Measurements from ENCODE around the gene TMEM17.

TMEM17 gene

DNA sequence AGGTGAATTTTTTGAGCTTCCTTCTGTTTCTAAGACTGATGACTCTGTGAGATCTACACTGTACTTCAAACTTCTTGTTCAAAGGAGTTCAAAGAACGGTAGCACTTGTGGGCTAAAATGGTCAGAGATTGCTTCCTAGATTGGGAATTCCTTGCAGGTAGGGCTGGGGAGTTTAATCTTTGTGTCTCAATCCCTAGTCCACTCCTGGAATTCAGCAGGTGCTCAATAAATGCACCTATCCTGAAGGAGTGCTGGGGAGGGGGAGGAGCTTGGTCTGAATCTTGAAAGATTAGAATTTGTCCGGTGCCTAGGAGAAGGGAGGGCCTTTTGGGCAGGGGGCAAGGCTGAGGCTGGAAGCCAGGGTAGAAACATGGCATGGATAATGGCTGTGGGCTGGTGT is 34.6 kb downstream of the TMEM17 start:
- no peak for DNase-seq

DNA sequence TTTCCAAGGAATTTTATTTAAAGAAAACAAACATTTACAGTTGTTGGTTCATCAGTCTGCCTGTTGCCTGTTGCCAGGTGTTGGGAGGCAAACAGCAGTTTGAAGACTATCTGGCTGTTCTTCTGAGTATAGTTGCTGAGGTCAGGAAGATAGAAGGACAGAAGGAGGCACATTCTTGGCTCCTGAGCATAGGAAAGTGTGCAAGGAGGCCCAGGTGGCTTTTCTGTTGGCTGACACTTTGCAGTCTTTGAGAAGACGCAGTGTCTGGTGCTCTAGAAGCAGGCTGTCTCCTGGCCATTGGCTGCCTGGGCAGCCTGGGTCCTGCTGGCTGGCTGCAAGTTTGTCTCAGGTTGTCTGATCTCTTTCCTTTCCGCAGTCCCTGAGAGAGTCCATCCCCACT is 36.4 kb downstream of the TMEM17 start:
- DNase-seq, result no peak

DNA sequence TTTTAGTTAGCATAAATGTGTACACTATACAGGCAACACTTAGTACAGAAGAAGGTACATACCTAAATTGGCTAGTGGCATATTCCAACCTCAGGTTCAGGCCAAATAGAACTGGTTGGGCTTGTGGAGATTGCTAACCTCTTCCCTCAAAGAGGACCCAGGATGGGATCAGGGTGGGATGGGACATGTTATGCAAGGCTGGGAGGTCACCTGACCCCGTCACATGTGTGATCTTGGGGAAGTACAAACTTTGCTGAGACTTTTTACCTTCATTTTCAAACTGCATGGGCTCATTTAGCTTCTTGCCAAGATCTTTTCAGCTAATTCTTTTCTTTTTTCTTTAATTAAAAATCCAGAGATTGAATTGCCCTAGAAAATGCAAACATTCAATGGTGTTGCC is 36.9 kb downstream of the TMEM17 start:
- DNase-seq, result no peak

DNA sequence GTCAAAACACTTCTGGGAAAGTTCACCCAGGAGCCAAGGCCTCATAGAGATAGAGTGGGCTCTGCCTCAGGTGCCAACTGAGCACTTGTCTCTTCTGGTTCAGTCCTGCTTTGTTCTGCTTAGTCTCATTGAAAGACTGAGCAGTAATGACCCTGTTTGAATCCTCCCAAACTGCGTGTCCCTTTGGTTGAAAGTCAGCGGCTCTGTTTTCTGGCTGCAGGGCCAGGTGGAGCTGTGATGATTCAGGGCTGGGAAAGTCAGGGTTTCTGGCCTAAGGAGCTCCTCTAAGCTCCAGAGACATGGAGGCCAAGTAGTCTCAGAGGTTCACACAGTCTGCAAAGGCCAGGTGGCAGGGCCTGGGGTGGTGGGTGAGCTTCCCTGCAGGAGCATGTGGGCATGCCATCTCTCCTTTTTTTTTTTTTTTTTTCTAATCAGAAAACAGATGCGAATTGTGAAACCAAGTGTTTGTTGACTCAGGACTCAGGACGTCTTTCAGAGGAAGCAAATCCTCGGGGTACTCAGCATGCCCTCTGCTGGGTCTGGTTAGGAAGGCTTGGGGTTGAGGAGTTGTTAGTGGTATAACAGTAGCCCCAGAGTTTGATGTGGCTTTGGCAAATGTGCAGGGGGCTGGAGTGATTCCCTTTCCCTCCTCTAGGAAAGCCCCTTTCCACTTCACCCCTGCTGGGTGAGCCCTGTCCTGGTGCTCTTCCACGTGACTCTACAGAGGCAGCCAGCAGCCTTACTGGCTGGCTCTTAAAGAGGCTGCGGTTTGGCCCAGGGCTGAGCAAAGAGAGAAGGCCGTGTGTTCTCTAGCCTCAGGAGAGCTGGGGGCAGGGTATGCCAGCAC is 38.3 kb downstream of the TMEM17 start:
- no peak for DNase-seq

DNA sequence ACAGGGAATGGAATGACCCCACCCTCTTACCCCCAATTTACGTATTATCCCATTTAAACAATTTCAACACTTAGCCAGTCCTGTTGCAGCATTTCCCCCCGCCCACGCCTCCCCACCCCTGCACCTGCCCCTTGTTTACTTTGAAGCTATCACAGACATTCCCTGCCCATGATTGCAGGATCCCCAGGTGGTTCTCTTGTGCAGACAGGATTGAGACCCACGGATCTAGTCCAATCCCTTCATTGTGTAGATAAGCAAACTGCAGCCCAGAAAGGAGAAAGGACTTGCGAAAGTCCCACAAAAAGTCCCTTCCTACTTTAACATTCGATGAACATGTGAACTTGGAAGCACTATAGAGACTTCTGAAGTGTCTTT is 38.9 kb downstream of the TMEM17 start:
- DNase-seq, result no peak

DNA sequence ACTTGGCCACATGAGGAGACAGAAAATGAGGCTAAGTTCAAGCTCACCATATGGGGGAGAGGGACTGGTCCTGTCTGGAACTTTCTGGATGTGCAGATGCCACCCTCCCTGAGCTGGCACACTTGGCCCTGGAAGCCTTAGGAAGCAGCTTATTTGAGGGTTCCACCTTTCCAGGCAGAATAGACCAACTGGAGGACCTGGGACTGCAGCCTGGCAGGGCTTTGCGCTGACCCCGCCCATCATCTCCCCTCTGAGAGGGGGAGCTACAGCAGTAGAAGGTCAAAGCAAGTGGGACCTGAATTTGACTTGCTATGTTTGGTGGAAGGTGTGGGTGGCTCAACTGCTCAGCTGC is 39.5 kb downstream of the TMEM17 start:
- no peak for DNase-seq

DNA sequence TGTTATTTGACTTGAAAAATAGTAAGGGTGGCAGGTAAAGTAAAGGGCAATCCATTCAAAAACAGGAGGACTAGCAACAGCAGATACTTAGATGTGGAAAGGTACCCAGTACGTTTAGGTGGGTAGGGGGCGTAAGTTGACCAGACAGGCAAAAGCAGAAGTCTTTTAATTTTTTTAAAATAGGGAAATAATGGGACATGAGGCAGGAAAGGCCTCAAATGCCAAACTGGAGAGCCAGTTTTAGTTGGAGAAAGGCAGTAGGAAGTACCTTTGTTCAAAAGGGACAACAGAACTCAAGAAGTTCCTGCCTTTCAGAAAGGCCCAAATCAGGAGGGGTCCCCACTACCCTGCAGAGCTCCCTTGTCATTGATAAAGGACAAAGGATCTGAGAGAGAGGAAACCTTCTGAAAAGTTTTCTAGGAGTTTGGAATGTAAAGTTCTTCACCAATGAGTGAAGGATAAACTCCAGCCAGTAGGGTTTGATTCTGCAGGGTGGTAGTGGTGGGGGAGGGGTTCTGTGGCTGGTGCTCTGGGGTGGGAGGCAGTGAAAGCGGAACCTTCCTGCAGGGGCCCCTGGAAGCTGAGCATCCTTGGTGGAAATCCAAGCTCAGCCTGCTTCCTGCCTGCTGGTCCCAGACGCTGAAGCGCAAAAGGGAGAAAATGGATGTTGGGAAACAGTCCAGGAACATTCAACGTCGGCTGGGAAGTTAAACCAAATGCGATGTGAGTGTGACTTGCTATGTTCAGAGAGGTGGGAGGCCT is 40.1 kb downstream of the TMEM17 start:
- no peak for DNase-seq

DNA sequence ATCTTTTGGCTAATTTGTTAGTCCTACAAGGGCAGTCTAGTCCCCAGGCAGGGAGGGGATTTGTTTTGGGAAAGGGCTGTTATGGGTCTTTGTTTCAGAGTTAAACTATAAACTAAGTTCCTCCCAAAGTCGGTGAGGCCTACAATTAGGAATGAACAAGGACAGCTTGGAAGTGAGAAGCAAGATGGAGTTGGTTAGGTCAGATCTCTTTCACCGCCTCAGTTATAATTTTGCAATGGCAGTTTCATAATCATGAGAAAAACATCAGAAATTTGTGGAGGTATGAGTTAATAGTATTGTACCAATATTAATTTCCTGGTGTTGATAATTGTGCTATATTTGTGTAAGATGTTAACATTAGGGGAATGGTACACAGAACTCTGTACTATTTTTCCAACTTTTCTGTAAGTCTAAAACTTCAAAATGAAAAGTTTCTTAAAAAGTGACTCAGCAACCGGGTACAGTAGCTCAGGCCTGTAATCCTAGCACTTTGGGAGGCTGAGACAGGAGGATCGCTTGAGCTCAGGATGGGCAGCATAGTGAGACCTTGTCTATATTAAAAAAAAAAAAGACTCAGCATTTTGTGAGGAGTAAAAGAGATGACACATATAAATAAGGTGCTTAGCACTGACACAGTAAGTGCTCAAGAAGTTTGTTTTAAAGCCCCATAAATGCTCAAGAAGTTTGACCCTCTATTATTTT is 40.8 kb downstream of the TMEM17 start:
- DNase-seq, result no peak

DNA sequence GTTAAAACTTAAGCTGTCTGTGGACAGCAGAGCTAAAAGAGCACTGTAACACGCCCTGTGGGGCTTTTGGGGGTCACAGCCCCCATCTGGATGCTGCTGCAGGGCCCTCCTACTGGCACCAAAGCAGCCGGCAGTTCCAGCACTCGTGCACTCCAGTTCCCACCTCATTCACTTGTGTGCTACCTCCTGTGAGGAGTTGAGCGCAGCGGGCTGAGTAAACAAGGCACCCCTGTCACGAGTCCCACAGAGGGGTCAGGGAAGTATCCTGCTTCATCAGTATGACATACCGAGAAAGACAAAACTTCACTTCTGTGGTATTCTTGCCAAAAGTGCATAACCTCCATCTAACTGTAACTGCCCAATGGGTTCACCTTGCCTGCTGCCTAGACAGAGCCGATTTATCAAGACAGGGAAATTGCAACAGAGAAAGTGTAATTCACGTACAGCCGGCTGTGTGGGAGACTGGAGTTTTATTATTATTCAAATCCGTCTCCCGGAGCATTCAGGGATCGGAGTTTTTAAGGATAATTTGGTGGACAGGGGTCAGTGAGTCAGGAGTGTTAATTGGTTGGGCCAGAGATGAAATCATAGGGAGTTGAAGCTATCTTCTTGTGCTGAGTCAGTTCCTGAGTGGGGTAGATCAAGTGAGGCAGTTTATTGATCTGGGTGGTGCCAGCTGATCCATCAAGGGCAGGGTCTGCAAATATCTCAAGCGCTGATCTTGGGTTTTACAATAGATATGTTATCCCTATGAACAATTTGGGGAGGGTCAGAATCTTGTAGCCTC is 41.6 kb downstream of the TMEM17 start:
- DNase-seq, result no peak

DNA sequence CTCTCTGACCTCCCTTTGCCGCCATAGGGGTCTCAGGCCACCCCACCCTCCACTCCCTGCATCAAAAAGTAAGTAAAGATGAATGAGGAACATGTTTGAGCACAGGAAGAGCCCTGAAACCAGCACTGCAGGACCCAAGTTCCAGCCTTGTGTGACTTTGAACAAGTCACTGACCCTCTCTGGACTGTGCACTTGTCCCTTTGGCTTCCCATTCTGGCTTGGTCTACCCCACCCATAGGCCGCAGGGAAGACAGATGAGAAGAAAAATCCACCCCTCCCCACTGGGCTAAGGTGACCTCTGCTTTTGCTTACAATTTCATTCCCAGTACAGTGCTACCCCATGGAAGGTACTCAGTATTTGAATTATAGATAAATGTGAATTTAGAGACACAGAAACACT is 43.8 kb downstream of the TMEM17 start:
- no peak for DNase-seq

DNA sequence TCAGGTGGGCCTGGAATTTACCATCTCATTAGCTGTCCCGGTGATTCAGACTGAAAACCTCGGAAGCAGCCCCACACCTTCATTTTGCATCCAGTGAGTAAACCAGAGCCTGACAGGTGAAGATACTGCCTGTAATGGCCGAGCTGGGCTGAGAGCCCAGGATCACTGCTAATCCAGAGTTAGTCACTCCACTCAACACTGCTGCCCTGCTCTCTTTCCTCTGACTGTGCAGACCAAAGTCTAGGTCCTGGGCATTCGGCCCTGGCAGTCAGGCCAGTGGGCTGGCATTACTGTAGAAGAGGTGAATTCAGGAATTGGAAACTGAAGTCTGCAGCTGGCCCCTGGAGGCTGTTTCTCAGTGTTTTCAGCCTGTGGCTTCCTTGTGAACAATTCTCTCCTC is 44.3 kb downstream of the TMEM17 start:
- DNase-seq, result no peak

DNA sequence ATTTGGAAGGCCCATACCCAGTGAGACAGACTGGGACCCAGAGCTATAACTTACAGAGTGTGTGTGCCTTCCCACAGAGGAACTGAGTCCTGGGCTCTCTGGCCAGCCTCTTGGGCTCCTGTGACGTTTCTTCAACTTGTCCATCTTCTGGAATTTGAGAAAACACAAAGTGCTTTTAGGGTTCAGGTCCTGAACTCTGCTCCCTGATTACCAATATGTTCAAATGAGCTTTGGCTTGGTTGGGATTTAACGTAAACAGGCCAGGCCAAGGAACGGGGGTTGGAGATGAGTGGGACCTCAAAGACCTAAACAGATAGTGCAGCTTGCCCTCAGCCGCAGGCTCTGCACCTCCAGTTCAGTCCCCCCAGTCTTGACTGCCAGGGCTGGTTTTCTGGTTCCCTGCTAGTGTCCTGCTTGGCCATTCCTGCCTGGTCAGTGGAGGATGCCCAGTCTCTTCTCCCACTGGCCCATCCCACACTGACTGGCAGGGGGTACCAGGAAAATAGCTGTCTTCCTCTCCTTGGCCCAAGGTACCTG is 44.9 kb downstream of the TMEM17 start:
- DNase-seq, result no peak

DNA sequence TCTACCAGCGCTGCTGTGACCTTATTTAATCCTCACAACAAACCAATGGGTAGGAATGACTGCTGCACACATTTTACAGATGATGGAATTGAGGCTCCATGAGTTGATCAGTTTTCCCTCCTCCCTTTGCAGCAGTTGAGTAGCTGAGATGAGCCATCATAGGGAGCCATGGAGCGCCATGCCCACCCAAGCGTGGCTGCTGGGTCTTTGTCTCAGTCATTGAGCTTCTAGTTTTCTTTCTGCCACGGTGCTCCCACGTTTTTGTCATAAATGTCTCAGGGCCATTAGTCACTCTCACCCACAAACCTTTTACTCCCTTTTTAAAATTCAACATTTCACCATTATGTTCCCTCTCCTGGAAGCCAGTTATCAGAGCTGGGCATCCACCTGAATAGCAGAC is 45.8 kb downstream of the TMEM17 start:
- DNase-seq, result no peak

DNA sequence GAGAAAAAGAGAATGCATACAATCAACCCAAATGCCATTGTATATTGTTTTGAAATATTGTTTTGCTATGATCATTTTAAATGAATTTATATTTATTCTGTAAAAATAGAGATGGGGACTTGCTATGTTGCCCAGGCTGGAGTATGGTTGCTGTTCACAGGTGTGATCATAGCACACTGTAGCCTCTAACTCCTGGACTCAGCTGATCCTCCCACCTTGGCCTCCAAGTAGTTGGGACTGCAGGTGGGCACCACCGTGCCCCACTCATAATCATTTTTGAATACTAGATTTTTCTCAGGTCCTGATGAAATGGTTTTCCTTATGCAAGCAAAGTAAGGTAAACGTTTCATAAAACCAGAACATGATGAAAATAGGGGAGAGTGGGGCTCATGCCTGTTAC is 46.3 kb downstream of the TMEM17 start:
- DNase-seq, result no peak

DNA sequence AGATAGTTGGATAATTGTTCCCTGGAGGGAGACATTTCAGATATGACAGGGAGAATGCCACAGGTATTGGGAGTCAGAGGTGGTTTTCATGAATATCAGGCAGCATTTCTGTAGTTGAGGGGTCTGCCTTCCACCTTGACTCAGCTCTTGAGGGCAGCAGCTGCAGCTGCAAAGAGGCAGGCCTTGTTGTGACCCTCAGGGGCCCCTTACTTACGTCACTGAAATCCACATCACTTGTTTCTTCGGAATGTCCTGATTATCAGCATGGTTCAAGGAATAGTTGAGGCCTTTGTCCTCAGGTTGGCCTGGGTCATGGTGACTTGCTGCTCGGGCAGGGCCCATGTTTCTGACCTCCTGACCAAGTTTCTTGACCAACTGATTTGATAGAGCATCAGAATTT is 46.9 kb downstream of the TMEM17 start:
- DNase-seq, result no peak

DNA sequence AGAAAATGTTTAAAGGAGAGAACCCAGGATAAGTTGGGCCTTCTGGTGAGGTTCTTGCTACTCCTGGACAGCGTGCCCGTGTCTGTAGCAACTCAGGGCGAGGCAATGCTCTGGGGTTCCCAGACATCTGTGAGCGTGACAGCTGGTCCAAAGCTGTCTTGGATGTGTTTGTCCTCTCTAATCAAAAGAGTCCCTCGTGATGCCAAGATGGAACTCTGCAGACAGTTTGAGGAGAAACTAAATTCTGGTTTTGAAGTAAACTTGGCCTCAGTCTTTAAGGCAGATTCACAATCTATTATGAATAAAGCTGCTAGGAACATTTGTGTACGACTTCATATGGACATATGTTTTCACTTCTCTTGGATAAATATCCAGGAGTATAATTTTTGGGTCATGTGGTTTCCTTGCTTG is 47.3 kb downstream of the TMEM17 start:
- DNase-seq, result no peak

DNA sequence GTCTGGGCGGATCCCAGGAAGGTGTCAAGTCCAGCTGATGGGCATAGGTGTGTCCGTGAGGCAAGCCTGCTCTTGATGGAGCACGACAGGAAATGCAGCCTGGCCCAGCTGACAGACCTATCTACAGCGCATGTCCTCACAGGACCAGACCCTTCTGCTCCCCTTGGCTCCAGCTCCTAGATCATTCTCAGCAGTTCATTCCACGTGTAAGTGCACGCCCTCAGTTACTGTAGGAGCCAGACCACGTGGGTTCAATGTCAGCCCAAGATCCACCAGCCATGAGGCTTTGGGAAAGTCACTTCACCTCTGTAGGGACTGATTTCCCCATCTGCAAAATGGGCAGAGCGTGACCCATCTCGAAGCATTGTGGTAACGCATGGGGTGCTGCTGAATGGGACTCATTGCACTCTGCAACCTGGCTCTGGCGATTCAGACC is 47.8 kb downstream of the TMEM17 start:
- no peak for DNase-seq

DNA sequence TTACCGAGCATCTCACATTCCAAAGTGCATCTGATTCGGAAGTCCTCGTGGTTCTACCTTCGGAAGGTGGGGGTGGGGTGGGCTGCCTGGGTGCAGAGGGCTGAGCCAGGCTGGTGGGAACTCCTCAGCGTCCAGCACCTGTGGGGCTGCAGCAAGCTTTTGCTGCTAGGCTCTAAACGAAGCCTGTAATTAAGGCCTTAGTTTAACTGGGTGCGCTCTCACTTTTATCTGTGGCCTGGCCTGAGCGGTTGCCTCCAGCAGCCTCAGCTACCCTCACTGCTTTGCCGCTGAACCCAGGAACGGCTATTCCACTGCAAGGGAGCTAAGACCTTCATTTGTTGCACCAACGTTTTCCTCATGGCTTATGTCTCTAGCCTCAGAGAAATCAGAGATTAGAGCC is 48.4 kb downstream of the TMEM17 start:
- no peak for DNase-seq

DNA sequence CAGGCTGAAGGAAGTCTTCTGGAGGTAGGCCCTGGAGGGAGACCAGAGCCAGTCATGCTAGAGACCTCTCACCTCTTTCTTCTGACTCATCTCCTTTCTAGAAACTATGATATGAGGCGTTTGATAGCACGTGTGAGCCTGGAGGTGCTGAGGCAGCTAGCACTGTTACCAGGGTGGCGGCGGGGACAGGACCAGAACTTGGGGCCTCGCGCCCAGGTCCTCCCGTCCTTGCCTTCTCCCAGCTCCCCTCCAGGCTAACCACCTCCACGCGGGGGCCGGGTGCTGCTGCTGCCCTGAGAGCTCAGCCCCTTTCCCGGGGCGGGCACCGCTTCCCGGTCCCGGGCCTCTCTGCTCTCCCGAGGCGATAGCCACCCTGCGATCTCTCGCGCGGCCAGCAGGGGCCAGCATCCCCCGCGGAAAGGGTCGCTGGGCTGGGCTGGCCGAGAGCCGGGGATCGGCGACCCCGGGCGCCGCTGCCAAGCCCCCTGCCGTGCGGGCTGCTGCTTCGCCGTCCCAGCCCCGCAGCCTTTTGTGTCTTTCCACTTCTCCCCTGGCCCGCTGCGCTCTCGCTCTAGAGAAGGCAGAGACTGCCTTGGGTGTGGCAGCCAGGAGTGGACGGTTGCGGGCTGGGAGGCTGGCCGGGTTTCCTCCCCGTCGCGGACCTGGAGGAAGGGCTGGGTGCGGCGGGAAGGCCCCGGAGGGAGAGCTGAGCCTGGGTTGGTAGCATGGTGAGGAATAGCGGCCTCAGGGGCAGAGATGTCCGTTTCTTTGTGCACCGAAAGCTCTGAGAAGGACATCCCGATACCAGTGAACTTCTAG is 49.1 kb downstream of the TMEM17 start:
- peak; percentile 54 for DNase-seq

DNA sequence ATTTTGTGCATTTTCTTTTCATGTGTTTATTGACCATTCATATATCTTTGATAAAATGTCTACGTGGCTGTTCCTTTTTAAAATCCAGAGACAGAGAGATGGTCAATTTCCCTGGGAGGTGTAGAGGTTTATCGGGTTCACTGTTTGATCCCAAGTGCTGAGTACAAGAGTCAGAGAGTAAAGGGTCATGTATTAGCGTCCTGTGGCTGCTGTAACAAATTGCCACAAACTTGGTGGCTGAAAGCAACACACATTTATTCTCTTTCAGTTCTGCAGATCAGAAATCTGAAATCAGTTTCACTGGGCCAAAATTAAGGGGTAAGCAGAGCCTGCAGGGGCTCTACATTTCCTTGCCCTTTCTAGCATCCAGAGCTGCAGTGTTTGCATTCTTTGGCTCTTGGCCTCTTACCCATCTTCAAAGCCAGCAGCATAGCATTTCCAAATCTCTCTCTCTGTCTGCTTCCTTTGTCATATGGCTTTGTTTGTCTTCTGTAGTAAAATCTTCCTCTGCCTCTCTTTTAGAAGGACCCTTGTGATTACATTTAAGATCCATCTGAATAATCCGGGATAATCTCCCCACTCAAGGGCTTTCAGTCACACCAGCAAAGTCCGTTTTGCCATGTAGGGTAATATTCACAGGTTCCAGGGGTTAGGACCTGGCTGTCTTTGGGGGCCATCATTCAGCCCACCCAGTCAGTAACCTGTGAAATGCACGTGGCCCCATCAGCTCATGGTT is 49.9 kb downstream of the TMEM17 start:
- no peak for DNase-seq

DNA sequence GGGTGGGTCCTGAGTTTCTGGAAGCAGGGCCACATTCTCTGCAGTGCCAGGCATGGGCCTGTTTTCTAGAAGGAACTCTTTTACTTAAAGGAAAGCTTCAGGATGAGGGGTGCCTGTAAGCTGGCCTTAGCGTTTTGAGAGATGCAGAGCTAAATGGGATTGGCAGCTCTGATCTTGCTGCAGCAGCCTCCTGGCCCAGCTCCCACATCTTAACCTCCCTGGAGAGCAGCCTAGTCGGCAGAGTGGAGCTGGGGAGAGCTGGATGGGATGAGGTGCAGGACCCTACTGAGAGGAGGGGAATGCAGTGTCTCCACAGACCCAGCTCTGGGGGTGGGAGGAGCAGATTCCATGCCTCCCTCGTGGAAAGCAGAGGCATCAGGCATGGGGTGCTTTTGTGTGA is 52.0 kb downstream of the TMEM17 start:
- DNase-seq, result no peak

Measured in NCI-H1694 (cell line).